Endothelial cell of umbilical vein (primary cell): ENCODE data around the gene CDC42BPG. TPM values are rescaled to one million over a fixed set of nuclear protein-coding genes. Genes with fewer than 3 reads are reported as not detected.

Experiments used
- BruUV-seq: library from RNA; stranded (reverse); fragments of 400-500 nt; replicated peaks from 2 replicates; lab custom pipeline; 2021; lab: Mats Ljungman, UMichigan
- CTCF ChIA-PET: fragments of 300-600, 350-600 bp; sonication (Branson Sonifier 250); formaldehyde crosslinking; loops from one replicate; lab custom pipeline; 2021; ENCODE audit warnings: antibody characterized with exemption, inconsistent platforms; lab: Charles Lee
- POLR2A ChIA-PET: fragments of 300-600, 350-600 bp; sonication (Branson Sonifier 250); formaldehyde crosslinking; loops from one replicate; lab custom pipeline; 2021; ENCODE audit warnings: antibody characterized with exemption, inconsistent platforms; lab: Charles Lee
- DNase-seq: peaks from one replicate; pipeline ENCODE4 v3.0.0-alpha.2; 2011; ENCODE audit warnings: low read depth, low spot score
- FAIRE-seq: peaks from 2 replicates; lab custom pipeline; 2011; peaks lifted over from hg19 to GRCh38; lab: Jason Lieb, UNC
- H2AFZ ChIP-seq: 2 replicates; pipeline ENCODE4 v1.6.0; 2012; ENCODE audit warnings: low read depth, low read length, control low read depth, inconsistent platforms
- H3K27ac ChIP-seq: 2 replicates; pipeline ENCODE4 v1.5.1; 2011; ENCODE audit warnings: low read depth, mild to moderate bottlenecking, control low read depth, low read length, moderate library complexity; ENCODE audit not compliant: insufficient read depth
- H3K27me3 ChIP-seq, 2 experiments: 2 replicates each; pipeline versions ENCODE4 v1.6.0 to v1.6.1; 2011; ENCODE audit warnings: low read length in 2 of 2, mixed read lengths in 1 of 2; ENCODE audit not compliant: control insufficient read depth in 2 of 2, insufficient read depth in 2 of 2
- H3K36me3 ChIP-seq, 2 experiments: 2 replicates in 1 of 2; 3 replicates in 1 of 2; pipeline ENCODE4 v1.5.1; 2011; ENCODE audit warnings: low read length in 2 of 2, mild to moderate bottlenecking in 1 of 2, moderate library complexity in 1 of 2; ENCODE audit not compliant: control insufficient read depth in 2 of 2, insufficient read depth in 2 of 2; ENCODE audit errors: extremely low read depth in 1 of 2
- H3K4me1 ChIP-seq: 3 replicates; pipeline ENCODE4 v1.5.1; 2011; ENCODE audit warnings: mild to moderate bottlenecking, low read length; ENCODE audit not compliant: control insufficient read depth, insufficient read depth; ENCODE audit errors: extremely low read depth
- H3K4me2 ChIP-seq: 2 replicates; pipeline ENCODE4 v1.6.1; 2011; ENCODE audit warnings: low read length, control low read depth, mixed read lengths; ENCODE audit not compliant: insufficient read depth
- H3K4me3 ChIP-seq, 3 experiments: fragments of 200-600 bp in 1 of 3; sonication (generic), shearing (Covaris generic) in 1 of 3; replicated peaks in 1 of 3; 2 replicates each; pipeline ENCODE4 v1.5.1; 2011 to 2016; ENCODE audit warnings: control low read depth in 3 of 3, low read length in 3 of 3, mild to moderate bottlenecking in 2 of 3, inconsistent platforms in 1 of 3, low read depth in 1 of 3, moderate library complexity in 1 of 3; ENCODE audit not compliant: insufficient read depth in 1 of 3
- H3K79me2 ChIP-seq: 2 replicates; pipeline ENCODE4 v1.6.0; 2012; ENCODE audit warnings: low read length, inconsistent platforms; ENCODE audit not compliant: control insufficient read depth, insufficient read depth
- H3K9ac ChIP-seq: replicated peaks from 2 replicates; pipeline ENCODE3; 2011; ENCODE audit warnings: low read length, control low read depth; ENCODE audit not compliant: insufficient read depth; ENCODE audit errors: extremely low read depth
- H3K9me1 ChIP-seq: replicated peaks from 3 replicates; pipeline ENCODE4 v1.6.0; 2011; ENCODE audit warnings: mild to moderate bottlenecking, low read length; ENCODE audit not compliant: control insufficient read depth, insufficient read depth; ENCODE audit errors: extremely low read depth
- H3K9me3 ChIP-seq: replicated peaks from 2 replicates; pipeline ENCODE4 v1.5.1; 2012; ENCODE audit warnings: low read length, inconsistent platforms; ENCODE audit not compliant: control insufficient read depth, insufficient read depth
- H4K20me1 ChIP-seq: replicated peaks from 2 replicates; pipeline ENCODE3; 2011; ENCODE audit warnings: mild to moderate bottlenecking, low read length; ENCODE audit not compliant: control insufficient read depth, insufficient read depth; ENCODE audit errors: extremely low read depth
- EZH2 ChIP-seq: IDR thresholded peaks from 2 replicates; pipeline ENCODE4 v1.6.1; 2012; ENCODE audit warnings: borderline replicate concordance, low read depth, mild to moderate bottlenecking, moderate library complexity, low read length, inconsistent platforms; ENCODE audit not compliant: severe bottlenecking
- FOS ChIP-seq: IDR thresholded peaks from 2 replicates; pipeline ENCODE4 v1.6.1; 2011; ENCODE audit warnings: mild to moderate bottlenecking, low read length, moderate library complexity, borderline replicate concordance; ENCODE audit not compliant: insufficient read depth
- GATA2 ChIP-seq: IDR thresholded peaks from 2 replicates; pipeline ENCODE4 v1.7.0; 2011; ENCODE audit warnings: low read depth, mild to moderate bottlenecking, moderate library complexity, mixed read lengths, low read length; ENCODE audit not compliant: insufficient read length, insufficient read depth
- JUN ChIP-seq: IDR thresholded peaks from 2 replicates; pipeline ENCODE4 v1.6.1; 2011; ENCODE audit warnings: borderline replicate concordance, low read depth; ENCODE audit not compliant: insufficient read length, insufficient read depth
- MYC ChIP-seq: IDR thresholded peaks from one replicate; pipeline ENCODE4 v1.6.1; 2011; ENCODE audit warnings: mild to moderate bottlenecking, low read depth, low read length
- POLR2A ChIP-seq: IDR thresholded peaks from 2 replicates; pipeline ENCODE4 v1.6.1; 2012; ENCODE audit warnings: low read depth, mild to moderate bottlenecking, control low read depth, low read length
- POLR2AphosphoS5 ChIP-seq: IDR thresholded peaks from 2 replicates; pipeline ENCODE4 v1.6.1; 2012; ENCODE audit warnings: low read depth, mild to moderate bottlenecking, control low read depth, low read length, moderate library complexity; ENCODE audit not compliant: insufficient read depth
- dilution Hi-C: fragments of 300-500 bp; cut with MboI; formaldehyde crosslinking; loops from one replicate; pipeline ENCODE4 v1.15.0; 2019; ENCODE audit warnings: low sequenced_read_pairs; ENCODE audit not compliant: extremely low pct_ligation_motif_present
- intact Hi-C: fragments of 100-400 bp; cut with micrococcal nuclease; formaldehyde crosslinking; loops from one replicate; pipeline ENCODE4 v1.10.0; 2022
- polyA plus RNA-seq, 4 experiments: library from polyadenylated mRNA; depleted of rRNA in 3 of 4; stranded (reverse) in 3 of 4; unstranded in 1 of 4; fragments of >200 nt; gene quantifications; 2 replicates each; pipeline versions ENCODE4 v1.2.1 to v1.2.3, GENCODE V29; 2011 to 2012; ENCODE audit warnings: missing spikeins in 1 of 4
- total RNA-seq: library from RNA; stranded (reverse); gene quantifications from 2 replicates; pipeline ENCODE4 v1.2.3, GENCODE V29; 2021
- TF ChIP-seq, protein P1 (sequence below): IDR thresholded peaks from 2 replicates; pipeline ENCODE4 v1.6.1; 2011; ENCODE audit not compliant: insufficient read depth, insufficient read length
- TF ChIP-seq, protein P2 (sequence below), 2 donors: IDR thresholded peaks; 1 replicate in 1 of 2; 2 replicates in 1 of 2; pipeline ENCODE4 v1.5.1; 2011; ENCODE audit warnings: low read length in 2 of 2, mild to moderate bottlenecking in 2 of 2, moderate library complexity in 2 of 2, control low read depth in 1 of 2, inconsistent platforms in 1 of 2, low read depth in 1 of 2; ENCODE audit not compliant: insufficient read depth in 1 of 2; ENCODE audit errors: extremely low read depth in 1 of 2

CDC42BPG gene
- total and polyA plus RNA-seq, 2 donors (not counting 3 experiments of a cell fraction or from before 2014, with no cell fraction given): 0.19 to 0.42 TPM

DNA sequence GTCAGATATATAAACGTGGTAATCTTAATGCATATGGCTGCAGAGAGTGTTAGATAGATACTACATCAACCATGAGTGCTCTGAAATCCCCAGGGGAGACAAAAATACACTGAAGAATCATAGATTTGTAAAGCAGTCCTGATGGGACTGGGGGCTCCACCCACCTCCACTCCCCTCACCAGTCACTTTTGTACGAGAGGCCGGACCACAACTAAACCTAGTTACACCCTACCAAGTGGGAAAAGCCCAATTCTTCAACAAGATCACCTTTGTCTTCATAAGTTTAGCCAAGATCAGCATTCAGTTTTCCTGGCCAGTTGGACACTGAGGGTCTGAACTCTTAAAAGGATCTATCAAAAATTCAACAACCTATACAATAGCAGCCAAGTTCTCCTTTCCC lies 67.6 kb downstream of the CDC42BPG start:
- H4K20me1 ChIP-seq: peaks cover 21% of the 10 kb centered on the region
- TF ChIP-seq POLR2AphosphoS5 (no peak), POLR2A (no peak), GATA2 (no peak), EZH2 (no peak), MYC (no peak), JUN (no peak), FOS (no peak)
- TF ChIP-seq, protein P1, sequence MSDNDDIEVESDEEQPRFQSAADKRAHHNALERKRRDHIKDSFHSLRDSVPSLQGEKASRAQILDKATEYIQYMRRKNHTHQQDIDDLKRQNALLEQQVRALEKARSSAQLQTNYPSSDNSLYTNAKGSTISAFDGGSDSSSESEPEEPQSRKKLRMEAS: no peak
- TF ChIP-seq, protein P2, sequence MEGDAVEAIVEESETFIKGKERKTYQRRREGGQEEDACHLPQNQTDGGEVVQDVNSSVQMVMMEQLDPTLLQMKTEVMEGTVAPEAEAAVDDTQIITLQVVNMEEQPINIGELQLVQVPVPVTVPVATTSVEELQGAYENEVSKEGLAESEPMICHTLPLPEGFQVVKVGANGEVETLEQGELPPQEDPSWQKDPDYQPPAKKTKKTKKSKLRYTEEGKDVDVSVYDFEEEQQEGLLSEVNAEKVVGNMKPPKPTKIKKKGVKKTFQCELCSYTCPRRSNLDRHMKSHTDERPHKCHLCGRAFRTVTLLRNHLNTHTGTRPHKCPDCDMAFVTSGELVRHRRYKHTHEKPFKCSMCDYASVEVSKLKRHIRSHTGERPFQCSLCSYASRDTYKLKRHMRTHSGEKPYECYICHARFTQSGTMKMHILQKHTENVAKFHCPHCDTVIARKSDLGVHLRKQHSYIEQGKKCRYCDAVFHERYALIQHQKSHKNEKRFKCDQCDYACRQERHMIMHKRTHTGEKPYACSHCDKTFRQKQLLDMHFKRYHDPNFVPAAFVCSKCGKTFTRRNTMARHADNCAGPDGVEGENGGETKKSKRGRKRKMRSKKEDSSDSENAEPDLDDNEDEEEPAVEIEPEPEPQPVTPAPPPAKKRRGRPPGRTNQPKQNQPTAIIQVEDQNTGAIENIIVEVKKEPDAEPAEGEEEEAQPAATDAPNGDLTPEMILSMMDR (IDR thresholded peaks at IDR 0.05; ENCODE audit: extremely low read depth in 1 of 2, insufficient read depth in 1 of 2, low read depth in 1 of 2, low read length in 2 of 2): no peak
- H3K27ac ChIP-seq: peak overlapping the region; percentile 2
- no peak overlapping the region for H2AFZ ChIP-seq
- intact Hi-C loops (loop anchor here (1.0 kb wide), 1 partner anchor 117 kb away; no protein-coding TSS in a partner anchor), dilution Hi-C loops (no loop called here)
- H3K36me3 ChIP-seq: peaks cover 21 to 31% of the 10 kb centered on the region in 2 experiments
- no peak for FAIRE-seq
- BruUV-seq: no TSS peak
- H3K79me2 ChIP-seq: peaks cover 57% of the 10 kb centered on the region
- peak overlapping the region; percentile 7 to 85 (median 75) for H3K4me3 ChIP-seq
- H3K27me3 ChIP-seq: no peaks in the 10 kb centered on the region
- peak overlapping the region; percentile 91 for H3K4me2 ChIP-seq
- no peak for DNase-seq
- no peaks in the 10 kb centered on the region for H3K9me1 ChIP-seq
- CTCF ChIA-PET: interaction anchor here (0.8 to 1.4 kb wide), 2 partner anchors 12 to 14 kb away, joined by 3 to 6 read pairs; no protein-coding TSS in a partner anchor
- POLR2A ChIA-PET: no interaction called here
- no peaks in the 10 kb centered on the region for H3K9me3 ChIP-seq
- H3K9ac ChIP-seq: peak overlapping the region; percentile 65
- H3K4me1 ChIP-seq: peaks cover 38% of the 10 kb centered on the region
